ENCODE measurements around the gene CHD9NB.
A peak's percentile ranks its signal among the peaks of the same experiment; 100 is the strongest.
"Not testable (repeated sequence)": the region's sequence is repeated elsewhere in the genome, so short reads cannot be mapped to it uniquely, and the experiment has no call there.

The CHD9NB gene

DNA sequence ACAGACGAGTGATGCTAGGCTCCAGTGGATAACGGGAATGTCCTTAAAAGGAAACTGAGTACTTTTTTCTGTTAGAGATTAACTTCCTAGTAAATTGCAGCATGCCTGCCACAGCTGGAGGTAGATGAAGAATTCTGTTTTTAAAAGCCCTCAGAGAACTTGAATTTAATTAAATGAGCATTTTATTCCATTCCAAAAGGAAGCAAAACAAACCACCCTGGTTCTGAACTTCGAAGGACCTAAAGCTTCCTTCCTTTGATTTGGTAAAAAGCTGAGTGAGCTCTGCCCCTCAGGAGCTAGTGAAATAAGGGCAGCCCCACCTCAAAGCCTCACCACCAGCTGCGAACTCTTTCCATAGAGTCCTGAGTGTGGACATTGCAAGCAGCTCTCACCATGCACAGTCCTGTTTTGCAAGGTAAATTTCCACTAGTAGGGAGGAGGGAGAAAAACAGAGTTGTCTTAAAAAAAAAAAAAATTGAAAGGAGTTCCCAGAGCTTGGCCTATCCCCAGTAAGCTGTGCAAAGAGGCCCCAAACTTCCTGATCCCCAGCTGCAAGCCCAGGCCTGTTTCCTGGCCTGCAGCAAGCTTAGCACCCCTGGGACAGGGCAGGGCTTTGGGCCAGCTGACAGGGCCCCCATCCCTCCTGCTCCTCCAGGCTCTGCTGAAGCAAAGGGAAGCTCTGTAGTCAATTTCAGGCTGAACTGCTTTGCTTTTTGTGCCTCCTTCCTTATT, 11.2 kb downstream of the CHD9NB start:
- no peak overlapping the region for H3K4me3 ChIP-seq (replicated peaks; ENCODE audit: low read depth, low read length)
- TF ChIP-seq, protein P1, sequence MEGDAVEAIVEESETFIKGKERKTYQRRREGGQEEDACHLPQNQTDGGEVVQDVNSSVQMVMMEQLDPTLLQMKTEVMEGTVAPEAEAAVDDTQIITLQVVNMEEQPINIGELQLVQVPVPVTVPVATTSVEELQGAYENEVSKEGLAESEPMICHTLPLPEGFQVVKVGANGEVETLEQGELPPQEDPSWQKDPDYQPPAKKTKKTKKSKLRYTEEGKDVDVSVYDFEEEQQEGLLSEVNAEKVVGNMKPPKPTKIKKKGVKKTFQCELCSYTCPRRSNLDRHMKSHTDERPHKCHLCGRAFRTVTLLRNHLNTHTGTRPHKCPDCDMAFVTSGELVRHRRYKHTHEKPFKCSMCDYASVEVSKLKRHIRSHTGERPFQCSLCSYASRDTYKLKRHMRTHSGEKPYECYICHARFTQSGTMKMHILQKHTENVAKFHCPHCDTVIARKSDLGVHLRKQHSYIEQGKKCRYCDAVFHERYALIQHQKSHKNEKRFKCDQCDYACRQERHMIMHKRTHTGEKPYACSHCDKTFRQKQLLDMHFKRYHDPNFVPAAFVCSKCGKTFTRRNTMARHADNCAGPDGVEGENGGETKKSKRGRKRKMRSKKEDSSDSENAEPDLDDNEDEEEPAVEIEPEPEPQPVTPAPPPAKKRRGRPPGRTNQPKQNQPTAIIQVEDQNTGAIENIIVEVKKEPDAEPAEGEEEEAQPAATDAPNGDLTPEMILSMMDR (IDR thresholded peaks at IDR 0.05; ENCODE audit: low read length, missing control alignments): no peak
- peak; percentile 90 for DNase-seq (ENCODE audit: low read depth)

DNA sequence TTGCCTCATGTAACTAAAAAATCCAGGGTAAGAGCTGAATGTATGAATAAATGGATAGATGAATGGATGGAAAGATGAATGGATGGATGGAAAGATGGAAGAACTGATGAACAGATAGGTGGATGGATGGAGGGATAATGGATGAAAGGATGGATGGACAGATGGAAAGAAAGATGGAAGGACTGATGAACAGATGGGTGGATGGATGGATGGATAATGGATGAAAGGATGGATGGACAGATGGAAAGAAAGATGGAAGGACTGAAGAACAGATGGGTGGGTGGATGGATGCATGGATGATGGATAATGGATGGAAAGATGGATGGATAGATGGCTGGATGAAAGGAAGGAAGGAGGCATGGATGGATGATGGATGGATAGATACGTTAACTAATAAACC, 11.9 kb downstream of the CHD9NB start:
- no peak for DNase-seq (ENCODE audit: low read depth)
- H3K4me3 ChIP-seq (replicated peaks; ENCODE audit: low read depth, low read length): no peak overlapping the region
- TF ChIP-seq, protein P1 (IDR thresholded peaks at IDR 0.05; ENCODE audit: low read length, missing control alignments): no peak

DNA sequence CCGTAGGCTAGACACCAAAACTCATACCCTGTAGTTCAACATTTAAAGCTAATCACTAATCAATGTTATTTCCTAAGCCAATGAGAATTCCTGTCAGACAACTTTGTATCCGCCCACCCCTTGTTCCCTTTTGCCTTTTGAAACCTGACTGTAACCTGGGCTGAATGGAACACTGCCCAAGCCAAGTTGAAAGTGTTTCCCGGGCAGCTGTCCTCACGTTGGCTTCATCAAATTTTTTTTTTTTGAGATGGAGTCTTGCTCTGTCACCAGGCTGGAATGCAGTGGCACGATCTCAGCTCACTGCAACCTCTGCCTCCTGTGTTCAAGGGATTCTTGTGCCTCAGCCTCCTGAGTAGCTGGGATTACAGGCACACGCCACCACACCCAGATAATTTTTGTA, 16.0 kb downstream of the CHD9NB start:
- not testable (repeated sequence) for DNase-seq (ENCODE audit: low read depth); H3K4me3 ChIP-seq (replicated peaks; ENCODE audit: low read depth, low read length)

DNA sequence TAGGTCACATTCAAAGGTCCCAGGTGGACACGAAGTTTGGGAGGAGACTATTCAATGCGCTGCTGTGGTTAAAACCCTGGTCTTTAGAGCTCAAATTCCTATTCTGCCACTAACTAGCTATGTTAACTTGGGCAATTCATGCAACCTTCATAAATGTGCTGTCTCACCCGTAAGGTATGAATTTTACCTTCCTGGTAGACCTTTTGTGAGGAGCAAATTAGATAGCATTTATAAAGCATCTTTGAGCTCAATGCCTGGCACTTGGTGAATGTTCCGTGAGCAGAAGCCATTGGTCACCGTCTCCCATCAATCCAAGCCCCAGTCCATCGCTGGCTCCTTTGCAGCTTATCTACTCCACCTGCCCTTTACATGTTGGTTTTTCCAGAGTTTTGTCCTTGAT, 16.6 kb downstream of the CHD9NB start:
- TF ChIP-seq, protein P1 (IDR thresholded peaks at IDR 0.05; ENCODE audit: low read length, missing control alignments): no peak
- H3K4me3 ChIP-seq (replicated peaks; ENCODE audit: low read depth, low read length): no peak overlapping the region
- DNase-seq (ENCODE audit: low read depth): no peak

DNA sequence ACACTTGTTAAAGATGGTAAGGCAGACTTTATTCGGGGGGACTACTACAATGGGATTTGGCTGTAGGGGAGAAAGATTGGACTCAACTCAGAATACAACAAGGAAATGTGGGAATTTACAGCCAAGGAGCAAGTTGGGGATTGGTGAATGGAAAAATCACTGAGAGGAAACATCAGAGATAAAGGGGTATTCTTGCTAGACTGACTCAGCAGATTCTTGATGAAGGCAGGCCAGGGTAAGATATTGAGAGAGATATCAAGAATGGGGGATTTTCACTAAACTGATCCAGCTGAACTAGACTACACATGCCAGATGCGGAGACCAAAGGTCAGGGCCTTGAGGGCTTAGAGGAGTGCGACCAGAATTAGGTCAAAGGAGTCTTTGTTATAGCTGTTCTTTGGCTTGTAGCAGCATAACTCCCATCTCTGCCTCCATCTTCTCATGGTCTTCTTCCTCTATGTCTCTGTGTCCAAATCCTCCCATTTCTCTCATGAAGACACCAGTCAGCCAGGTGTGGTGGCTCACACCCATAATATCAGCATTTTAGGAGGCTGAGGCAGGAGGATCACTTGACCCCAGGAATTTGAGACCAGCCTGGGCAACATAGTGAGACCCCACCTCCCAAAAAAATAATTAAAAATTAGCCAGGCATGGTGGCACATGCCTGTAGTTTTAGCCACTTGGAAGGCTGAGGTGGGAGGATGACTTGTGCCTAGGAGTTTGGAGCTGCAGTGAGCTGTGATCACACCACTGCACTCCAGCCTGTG, 17.3 kb downstream of the CHD9NB start:
- no peak for DNase-seq (ENCODE audit: low read depth)
- TF ChIP-seq, protein P1 (IDR thresholded peaks at IDR 0.05; ENCODE audit: low read length, missing control alignments): no peak
- no peak overlapping the region for H3K4me3 ChIP-seq (replicated peaks; ENCODE audit: low read depth, low read length)

DNA sequence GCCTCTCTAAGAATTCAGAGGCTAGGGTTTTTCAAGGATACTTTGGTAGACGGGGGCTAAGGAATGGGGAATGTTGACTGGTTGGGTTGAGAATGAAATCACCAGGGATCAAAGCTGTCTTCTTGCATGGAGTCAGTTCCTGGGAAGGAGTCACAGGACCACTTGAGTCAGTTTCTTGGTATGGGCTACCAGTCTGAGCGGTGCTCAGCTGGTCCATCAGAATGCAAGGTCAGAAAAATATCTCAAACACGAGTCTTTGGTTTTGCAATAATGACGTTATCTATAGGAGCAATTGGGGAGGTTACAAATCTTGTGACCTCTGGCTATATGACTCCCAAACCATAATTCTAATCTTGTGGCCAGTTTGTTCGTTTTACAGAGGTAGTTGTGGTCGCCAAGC, 18.4 kb downstream of the CHD9NB start:
- TF ChIP-seq, protein P1 (IDR thresholded peaks at IDR 0.05; ENCODE audit: low read length, missing control alignments): no peak
- no peak for DNase-seq (ENCODE audit: low read depth)
- no peak overlapping the region for H3K4me3 ChIP-seq (replicated peaks; ENCODE audit: low read depth, low read length)

DNA sequence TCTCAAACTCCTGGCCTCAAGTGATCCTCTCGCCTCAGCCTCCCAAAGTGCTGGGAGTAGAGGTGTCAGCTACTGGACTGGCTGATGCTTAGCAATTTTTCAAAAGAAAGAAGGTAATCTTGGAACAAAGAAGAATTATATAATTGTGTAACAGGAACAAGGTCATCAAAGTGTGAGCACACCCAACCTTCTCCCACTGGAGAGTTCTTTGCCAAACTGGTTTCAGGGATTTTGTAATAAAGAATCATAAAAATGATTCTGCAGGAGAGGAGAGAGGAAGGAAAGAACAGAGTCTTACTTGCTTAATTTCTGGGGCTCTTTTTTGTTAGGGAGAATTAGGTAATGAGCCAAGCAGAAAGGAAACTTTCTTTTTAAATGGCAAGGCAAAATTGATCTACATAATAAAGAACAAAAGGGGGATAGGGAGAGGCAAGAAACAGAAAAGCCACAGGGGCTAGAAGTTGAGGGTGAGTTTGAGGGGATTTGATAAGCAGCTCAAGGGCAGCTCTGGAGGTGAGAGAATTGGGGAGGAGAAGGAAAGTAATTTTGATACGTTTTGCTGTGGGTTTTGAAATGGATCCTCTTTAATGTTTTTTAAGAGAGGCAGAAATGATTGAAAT, 21.3 kb downstream of the CHD9NB start:
- DNase-seq (ENCODE audit: low read depth): no peak
- H3K4me3 ChIP-seq (replicated peaks; ENCODE audit: low read depth, low read length): no peak overlapping the region
- TF ChIP-seq, protein P1 (IDR thresholded peaks at IDR 0.05; ENCODE audit: low read length, missing control alignments): no peak

All from fibroblast of pulmonary artery (primary cell).